Astrocyte (in vitro differentiated cells and primary cell): ENCODE data around the gene HDHD2.

Source experiments
- EZH2 ChIP-seq: IDR thresholded peaks from 2 replicates; pipeline ENCODE4 v1.6.1; 2012; ENCODE audit warnings: mild to moderate bottlenecking, low read length, inconsistent platforms; ENCODE audit not compliant: insufficient read depth
- TF ChIP-seq, protein P1 (sequence below): IDR thresholded peaks from 2 replicates; pipeline ENCODE4 v1.5.1; 2011; ENCODE audit warnings: low read depth, mild to moderate bottlenecking, inconsistent platforms, low read length, moderate library complexity; ENCODE audit not compliant: insufficient read depth

- TF ChIP-seq, protein P1, sequence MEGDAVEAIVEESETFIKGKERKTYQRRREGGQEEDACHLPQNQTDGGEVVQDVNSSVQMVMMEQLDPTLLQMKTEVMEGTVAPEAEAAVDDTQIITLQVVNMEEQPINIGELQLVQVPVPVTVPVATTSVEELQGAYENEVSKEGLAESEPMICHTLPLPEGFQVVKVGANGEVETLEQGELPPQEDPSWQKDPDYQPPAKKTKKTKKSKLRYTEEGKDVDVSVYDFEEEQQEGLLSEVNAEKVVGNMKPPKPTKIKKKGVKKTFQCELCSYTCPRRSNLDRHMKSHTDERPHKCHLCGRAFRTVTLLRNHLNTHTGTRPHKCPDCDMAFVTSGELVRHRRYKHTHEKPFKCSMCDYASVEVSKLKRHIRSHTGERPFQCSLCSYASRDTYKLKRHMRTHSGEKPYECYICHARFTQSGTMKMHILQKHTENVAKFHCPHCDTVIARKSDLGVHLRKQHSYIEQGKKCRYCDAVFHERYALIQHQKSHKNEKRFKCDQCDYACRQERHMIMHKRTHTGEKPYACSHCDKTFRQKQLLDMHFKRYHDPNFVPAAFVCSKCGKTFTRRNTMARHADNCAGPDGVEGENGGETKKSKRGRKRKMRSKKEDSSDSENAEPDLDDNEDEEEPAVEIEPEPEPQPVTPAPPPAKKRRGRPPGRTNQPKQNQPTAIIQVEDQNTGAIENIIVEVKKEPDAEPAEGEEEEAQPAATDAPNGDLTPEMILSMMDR: no peak
- TF ChIP-seq EZH2: no peak
These were observed 6.3 kb downstream of the HDHD2 start for GRCh38 chr18:47143899-47144485.
